Prostate gland (tissue), 2 donors: ENCODE data around the gene CKMT2. TPM values are rescaled to one million over a fixed set of nuclear protein-coding genes. Genes with fewer than 3 reads are reported as not detected.

ENCODE experiments used
- DNase-seq: peaks from one replicate; pipeline ENCODE4 v3.0.0-alpha.2; 2019; ENCODE audit warnings: low spot score
- H3K27ac ChIP-seq, 2 donors: fragments of 200-600 bp; sonication (generic); 2 replicates each; pipeline ENCODE4 v1.5.1; 2017 to 2019
- H3K27me3 ChIP-seq: fragments of 200-600 bp; sonication (generic); replicated peaks from 2 replicates; pipeline ENCODE4 v1.5.1; 2019; ENCODE audit not compliant: insufficient read depth
- H3K36me3 ChIP-seq, 2 donors: fragments of 200-600 bp; sonication (generic); 1 replicate in 1 of 2; 2 replicates in 1 of 2; pipeline versions ENCODE4 v1.5.1 to v1.8.1; 2017 to 2019
- H3K4me1 ChIP-seq: fragments of 200-600 bp; sonication (generic); replicated peaks from 2 replicates; pipeline ENCODE4 v1.5.1; 2019
- H3K4me3 ChIP-seq, 2 donors: fragments of 200-600 bp; sonication (generic); 2 replicates each; pipeline ENCODE4 v1.5.1; 2017 to 2019
- H3K9me3 ChIP-seq: fragments of 200-600 bp; sonication (generic); 2 replicates; pipeline ENCODE4 v1.5.1; 2017
- CTCF ChIP-seq, 4 experiments: fragments of 200-600 bp in 2 of 4; fragments of 450-650 bp in 2 of 4; sonication (generic) in 2 of 4; IDR thresholded peaks; 1 replicate in 3 of 4; 2 replicates in 1 of 4; pipeline ENCODE4 v1.5.1; 2016 to 2019; ENCODE audit warnings: antibody characterized with exemption in 4 of 4, mild to moderate bottlenecking in 2 of 4, moderate library complexity in 2 of 4
- POLR2A ChIP-seq: fragments of 450-650 bp; IDR thresholded peaks from one replicate; pipeline ENCODE4 v1.6.1; 2016; ENCODE audit warnings: antibody characterized with exemption, mild to moderate bottlenecking
- POLR2AphosphoS5 ChIP-seq: sonication (generic); formaldehyde crosslinking; IDR thresholded peaks from one replicate; pipeline ENCODE4 v1.6.1; 2017; ENCODE audit warnings: antibody characterized with exemption
- whole genome bisulfite sequencing: methylation state at CpG from one replicate; pipeline ENCODE4 v1.1.5; 2018; 5-methylcytosine and 5-hydroxymethylcytosine counted together
- intact Hi-C: fragments of 100-400 bp; cut with DNase I; formaldehyde crosslinking; loops from one replicate; pipeline ENCODE4 v1.14.2; 2022
- total RNA-seq, 2 donors: library from RNA; depleted of rRNA; stranded (reverse); fragments of >200 nt; gene quantifications; one replicate each; pipeline ENCODE4 v1.1.0, GENCODE V29; 2016

The CKMT2 gene
- total RNA-seq, 2 donors from 2014 or later = 9.8 to 25.4 TPM

GRCh38 chr5:81310402-81311063 is 77.4 kb downstream of the CKMT2 start:
- WGBS = 81% methylated on average over 1 of the region's 1 CpG
- Histone ChIP-seq H3K36me3 (no peaks in the 10 kb centered on the region), H3K27ac (no peak overlapping the region), H3K4me1 (no peaks in the 10 kb centered on the region), H3K4me3 (no peak overlapping the region), H3K27me3 (no peaks in the 10 kb centered on the region), H3K9me3 (no peaks in the 10 kb centered on the region)
- TF ChIP-seq CTCF (IDR thresholded peaks at IDR 0.05) (no peak), POLR2AphosphoS5 (no peak), POLR2A (no peak)
- DNase-seq = no peak
- intact Hi-C loops = no loop called here

- Histone ChIP-seq H3K27ac (no peak overlapping the region), H3K27me3 (no peaks in the 10 kb centered on the region), H3K4me3 (no peak overlapping the region), H3K4me1 (no peaks in the 10 kb centered on the region), H3K36me3 (no peaks in the 10 kb centered on the region), H3K9me3 (no peaks in the 10 kb centered on the region)
- intact Hi-C loops = no loop called here
- no peak for DNase-seq
- TF ChIP-seq CTCF (IDR thresholded peaks at IDR 0.05) (no peak), POLR2AphosphoS5 (no peak), POLR2A (no peak)
These were observed 80.2 kb downstream of the CKMT2 start for GRCh38 chr5:81313278-81313677.

GRCh38 chr5:81313686-81314085 is 80.6 kb downstream of the CKMT2 start:
- 68% methylated on average over 3 of the region's 3 CpGs for WGBS
- H3K36me3 ChIP-seq = no peaks in the 10 kb centered on the region
- no peak for DNase-seq
- TF ChIP-seq POLR2AphosphoS5 = no peak
- no peak for TF ChIP-seq CTCF (IDR thresholded peaks at IDR 0.05)
- TF ChIP-seq POLR2A = no peak
- H3K4me1 ChIP-seq = no peaks in the 10 kb centered on the region
- no peak overlapping the region for H3K4me3 ChIP-seq
- H3K9me3 ChIP-seq = no peaks in the 10 kb centered on the region
- no peaks in the 10 kb centered on the region for H3K27me3 ChIP-seq
- intact Hi-C loops = no loop called here
- H3K27ac ChIP-seq = no peak overlapping the region

- no peaks in the 10 kb centered on the region for H3K9me3 ChIP-seq
- WGBS = 92% methylated on average over 3 of the region's 3 CpGs
- intact Hi-C loops = no loop called here
- TF ChIP-seq POLR2A (no peak), POLR2AphosphoS5 (no peak), CTCF (IDR thresholded peaks at IDR 0.05) (no peak)
- H3K36me3 ChIP-seq = no peaks in the 10 kb centered on the region
- DNase-seq = no peak
- H3K4me1 ChIP-seq = no peaks in the 10 kb centered on the region
- no peak overlapping the region for H3K27ac ChIP-seq
- no peak overlapping the region for H3K4me3 ChIP-seq
- no peaks in the 10 kb centered on the region for H3K27me3 ChIP-seq
These were observed 81.5 kb downstream of the CKMT2 start for GRCh38 chr5:81314581-81314980.

DNA sequence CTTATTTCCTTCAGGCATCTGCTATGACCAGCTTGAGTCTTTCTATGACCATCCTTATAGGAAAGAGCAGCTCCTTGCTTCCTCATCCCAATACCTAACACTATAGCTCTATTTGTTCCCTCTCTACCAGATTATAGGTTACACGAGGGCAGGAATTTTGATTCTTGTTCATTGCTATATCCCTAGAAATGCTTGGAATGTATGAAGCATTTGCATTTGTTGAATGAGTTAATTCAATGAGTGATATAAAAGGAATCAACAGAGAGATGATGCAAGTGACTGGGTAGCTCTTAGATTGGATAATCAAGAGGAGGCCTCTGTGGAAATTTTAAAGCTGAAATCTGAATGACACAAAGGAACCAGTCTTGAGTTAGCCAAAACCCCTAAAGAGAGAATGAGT is 82.2 kb downstream of the CKMT2 start:
- TF ChIP-seq POLR2A (no peak), POLR2AphosphoS5 (no peak)
- intact Hi-C loops = no loop called here
- no peak overlapping the region for H3K27ac ChIP-seq
- DNase-seq = no peak
- WGBS = 83% methylated on average over 1 of the region's 1 CpG
- H3K4me3 ChIP-seq = no peak overlapping the region
- no peaks in the 10 kb centered on the region for H3K27me3 ChIP-seq
- H3K9me3 ChIP-seq = no peaks in the 10 kb centered on the region
- no peaks in the 10 kb centered on the region for H3K4me1 ChIP-seq
- no peaks in the 10 kb centered on the region for H3K36me3 ChIP-seq
